K562 (cell line): ENCODE data around the gene ADIG. TPM values are rescaled to one million over a fixed set of nuclear protein-coding genes. Genes with fewer than 3 reads are reported as not detected.

Experiments
- ATF6 ChIP-seq: sonication (generic); formaldehyde crosslinking; IDR thresholded peaks from 2 replicates; pipeline ENCODE4 v1.4.0; 2020; ENCODE audit warnings: mild to moderate bottlenecking, missing genetic modification reagents
- BCLAF1 ChIP-seq, 2 experiments: fragments of 450-650 bp in 1 of 2; IDR thresholded peaks; 2 replicates each; pipeline ENCODE4 v1.6.1; 2011 to 2017; ENCODE audit warnings: low read depth in 2 of 2, antibody characterized with exemption in 1 of 2, borderline replicate concordance in 1 of 2, low read length in 1 of 2, mild to moderate bottlenecking in 1 of 2, mixed read lengths in 1 of 2; ENCODE audit not compliant: control insufficient read depth in 1 of 2
- C11orf30 ChIP-seq: fragments of 450-650 bp; IDR thresholded peaks from 2 replicates; pipeline ENCODE4 v1.6.1; 2016; ENCODE audit warnings: low read depth, mild to moderate bottlenecking
- CBFA2T2 ChIP-seq: fragments of 450-650 bp; conservative IDR thresholded peaks from 2 replicates; pipeline ENCODE4 v1.6.1; 2017; ENCODE audit warnings: mild to moderate bottlenecking
- DDX20 ChIP-seq: fragments of 450-650 bp; IDR thresholded peaks from 2 replicates; pipeline ENCODE4 v1.6.1; 2016; ENCODE audit warnings: missing genetic modification characterization, low read depth, mild to moderate bottlenecking, missing compliant biosample characterization, moderate library complexity
- EGR1 ChIP-seq: fragments of 450-650 bp; conservative IDR thresholded peaks from 2 replicates; pipeline ENCODE4 v1.6.1; 2017; ENCODE audit warnings: mild to moderate bottlenecking
- FOXK2 ChIP-seq, 2 experiments: fragments of 450-650 bp; IDR thresholded peaks in 1 of 2; conservative IDR thresholded peaks in 1 of 2; 2 replicates each; pipeline ENCODE4 v1.6.1; 2016; ENCODE audit warnings: low read depth in 2 of 2, mild to moderate bottlenecking in 1 of 2
- HDAC2 ChIP-seq: fragments of 450-650 bp; IDR thresholded peaks from 2 replicates; pipeline ENCODE4 v1.6.1; 2016; ENCODE audit warnings: mild to moderate bottlenecking
- KDM4B ChIP-seq, 2 experiments: fragments of 450-650 bp in 1 of 2; sonication (generic) in 1 of 2; IDR thresholded peaks; 2 replicates each; pipeline ENCODE4 v1.6.1; 2016 to 2017; ENCODE audit warnings: borderline replicate concordance in 2 of 2, antibody characterized with exemption in 1 of 2, low read depth in 1 of 2, mild to moderate bottlenecking in 1 of 2
- NFIC ChIP-seq: fragments of 450-650 bp; IDR thresholded peaks from 2 replicates; pipeline ENCODE4 v1.6.1; 2017; ENCODE audit warnings: mild to moderate bottlenecking, inconsistent platforms
- PBX2 ChIP-seq, 2 experiments: IDR thresholded peaks in 1 of 2; conservative IDR thresholded peaks in 1 of 2; 2 replicates each; pipeline ENCODE4 v1.6.1; 2016; ENCODE audit warnings: low read depth in 2 of 2, mild to moderate bottlenecking in 1 of 2, missing compliant biosample characterization in 1 of 2, missing genetic modification characterization in 1 of 2, moderate library complexity in 1 of 2
- PML ChIP-seq: IDR thresholded peaks from 2 replicates; pipeline ENCODE4 v1.6.1; 2012; ENCODE audit warnings: low read length, inconsistent platforms
- RAD21 ChIP-seq, 2 experiments: fragments of 250-450 bp in 1 of 2; fragments of 450-650 bp in 1 of 2; sonication (Bioruptor Pico) in 1 of 2; formaldehyde crosslinking in 1 of 2; IDR thresholded peaks in 1 of 2; conservative IDR thresholded peaks in 1 of 2; 2 replicates each; pipeline versions ENCODE4 v1.4.0 to v1.8.0; 2020 to 2022; ENCODE audit warnings: mild to moderate bottlenecking in 2 of 2, moderate library complexity in 1 of 2
- RFX1 ChIP-seq: fragments of 450-650 bp; IDR thresholded peaks from 2 replicates; pipeline ENCODE4 v1.6.1; 2016; ENCODE audit warnings: mild to moderate bottlenecking, moderate library complexity
- RUNX1 ChIP-seq: sonication (generic); IDR thresholded peaks from 2 replicates; pipeline ENCODE4 v1.6.1; 2016; ENCODE audit warnings: antibody characterized with exemption, low read depth
- ZBTB12 ChIP-seq: fragments of 250-450 bp; sonication (Bioruptor Pico); IDR thresholded peaks from 2 replicates; pipeline ENCODE4 v1.4.0; 2020
- ZNF589 ChIP-seq: fragments of 200-800 bp; sonication (Bioruptor generic); IDR thresholded peaks from 2 replicates; pipeline ENCODE4 v1.6.1; 2016; ENCODE audit warnings: low read depth, missing genetic modification characterization, missing compliant biosample characterization
- ZNF75A ChIP-seq: fragments of 450-650 bp; formaldehyde crosslinking; IDR thresholded peaks from 2 replicates; pipeline ENCODE4 v1.4.0; 2020; ENCODE audit warnings: mild to moderate bottlenecking
- polyA plus RNA-seq, 8 experiments: library from polyadenylated mRNA; depleted of rRNA in 4 of 8; stranded (reverse) in 5 of 8; unstranded in 3 of 8; fragments of >200 nt; fragmentation: Nextera tagmentation in 2 of 8; fragmentation: Illumina TruSeq in 1 of 8; extraction: Ambion mirVana in 2 of 8; extraction: Trizol in 1 of 8; gene quantifications; 2 replicates each; pipeline versions ENCODE4 v1.2.1 to v1.2.3, GENCODE V29; 2011 to 2014; ENCODE audit warnings: inconsistent platforms in 1 of 8, missing spikeins in 1 of 8
- total RNA-seq, 7 experiments: library from RNA; depleted of rRNA in 6 of 7; stranded (reverse); fragments of >200 nt in 6 of 7; fragmentation: Illumina TruSeq in 2 of 7; extraction: Trizol in 2 of 7; gene quantifications; 2 replicates each; pipeline versions ENCODE4 v1.2.1 to v1.2.3, GENCODE V29; 2011 to 2021; ENCODE audit warnings: low replicate concordance in 1 of 7

The ADIG gene
- total and polyA plus RNA-seq, 9 of the 15 experiments (the other 6 are each of a cell fraction or from before 2014, with no cell fraction given): not detected

- TF ChIP-seq ZBTB12 (CRISPR knock-in tag) (no peak), PML (peak; percentile 97), ATF6 (CRISPR knock-in tag) (no peak), BCLAF1 (IDR thresholded peaks at IDR 0.05; ENCODE audit: borderline replicate concordance in 1 of 2, control insufficient read depth in 1 of 2, low read depth in 2 of 2, low read length in 1 of 2) (no peak), ZNF589 (CRISPR knock-in tag) (0 out of 2 replicates have a peak, but pooled peaks have one; percentile 84), RFX1 (no peak), C11orf30 (no peak), PBX2 (CRISPR knock-in tag; IDR thresholded peaks at IDR 0.05; ENCODE audit: low read depth) (no peak), PBX2 (tag; conservative IDR thresholded peaks at IDR 0.05; ENCODE audit: low read depth) (no peak), NFIC (peak; percentile 92), KDM4B (IDR thresholded peaks at IDR 0.05; ENCODE audit: borderline replicate concordance in 2 of 2, low read depth in 1 of 2) (no peak), HDAC2 (peak; percentile 83), DDX20 (no peak), EGR1 (no peak), CBFA2T2 (peak; percentile 97), ZNF75A (CRISPR knock-in tag) (no peak), RUNX1 (no peak), RAD21 (CRISPR knock-in tag; conservative IDR thresholded peaks at IDR 0.05 in 1 of 2, IDR thresholded peaks at IDR 0.05 in 1 of 2) (no peak), FOXK2 (conservative IDR thresholded peaks at IDR 0.05 in 1 of 2, IDR thresholded peaks at IDR 0.05 in 1 of 2; ENCODE audit: low read depth in 2 of 2) (peak in 1 of 2 experiments; percentile 26; a peak in 1 of 4 replicates)
Measured at GRCh38 chr20:38563802-38564431, 17.1 kb upstream of the ADIG start (continued).
